H1 (cell line): ENCODE results near the gene TPRA1.

Experiments
- E2F6 ChIP-seq: IDR thresholded peaks from 2 replicates; pipeline ENCODE4 v1.6.1; 2012; ENCODE audit warnings: inconsistent platforms
- SIN3A ChIP-seq, 2 experiments: IDR thresholded peaks in 1 of 2; conservative IDR thresholded peaks in 1 of 2; 2 replicates each; pipeline ENCODE4 v1.6.1; 2011 to 2012; ENCODE audit warnings: low read length in 2 of 2, improper control_type of control experiment in 1 of 2, low read depth in 1 of 2, mild to moderate bottlenecking in 1 of 2
- YY1 ChIP-seq: IDR thresholded peaks from 2 replicates; pipeline ENCODE4 v1.6.1; 2011; ENCODE audit warnings: low read depth, mild to moderate bottlenecking, low read length
- TF ChIP-seq, protein P1 (sequence below), 3 experiments: IDR thresholded peaks; 1 replicate in 2 of 3; 2 replicates in 1 of 3; pipeline versions ENCODE4 v1.5.1 to v1.6.1; 2011; ENCODE audit warnings: low read length in 3 of 3, mild to moderate bottlenecking in 3 of 3, inconsistent platforms in 2 of 3, low read depth in 1 of 3, moderate library complexity in 1 of 3; ENCODE audit not compliant: insufficient read depth in 1 of 3; ENCODE audit errors: control extremely low read depth in 1 of 3

DNA sequence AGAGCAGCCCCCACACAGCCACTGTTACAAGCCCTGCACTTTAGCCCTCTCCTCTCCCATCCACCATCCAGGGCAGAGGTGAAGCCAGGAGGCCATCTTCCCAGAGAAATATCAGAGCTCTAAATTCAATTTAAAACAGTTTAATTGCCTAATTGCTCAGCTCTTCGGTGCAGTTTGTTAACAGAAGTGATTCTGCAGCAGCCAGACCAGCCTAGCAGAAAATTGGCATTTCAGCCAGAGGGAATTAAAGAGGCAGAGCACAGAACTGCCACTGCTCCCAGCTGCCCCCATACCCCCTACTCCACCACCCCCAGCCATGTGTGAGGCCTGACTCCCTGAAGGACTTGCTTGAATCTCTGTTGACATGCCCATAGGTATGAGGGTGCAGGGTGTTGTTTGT is 38.5 kb downstream of the TPRA1 start:
- TF ChIP-seq E2F6 (no peak), YY1 (no peak), SIN3A (conservative IDR thresholded peaks at IDR 0.05 in 1 of 2, IDR thresholded peaks at IDR 0.05 in 1 of 2; ENCODE audit: low read depth in 1 of 2, low read length in 2 of 2) (no peak)
- TF ChIP-seq, protein P1, sequence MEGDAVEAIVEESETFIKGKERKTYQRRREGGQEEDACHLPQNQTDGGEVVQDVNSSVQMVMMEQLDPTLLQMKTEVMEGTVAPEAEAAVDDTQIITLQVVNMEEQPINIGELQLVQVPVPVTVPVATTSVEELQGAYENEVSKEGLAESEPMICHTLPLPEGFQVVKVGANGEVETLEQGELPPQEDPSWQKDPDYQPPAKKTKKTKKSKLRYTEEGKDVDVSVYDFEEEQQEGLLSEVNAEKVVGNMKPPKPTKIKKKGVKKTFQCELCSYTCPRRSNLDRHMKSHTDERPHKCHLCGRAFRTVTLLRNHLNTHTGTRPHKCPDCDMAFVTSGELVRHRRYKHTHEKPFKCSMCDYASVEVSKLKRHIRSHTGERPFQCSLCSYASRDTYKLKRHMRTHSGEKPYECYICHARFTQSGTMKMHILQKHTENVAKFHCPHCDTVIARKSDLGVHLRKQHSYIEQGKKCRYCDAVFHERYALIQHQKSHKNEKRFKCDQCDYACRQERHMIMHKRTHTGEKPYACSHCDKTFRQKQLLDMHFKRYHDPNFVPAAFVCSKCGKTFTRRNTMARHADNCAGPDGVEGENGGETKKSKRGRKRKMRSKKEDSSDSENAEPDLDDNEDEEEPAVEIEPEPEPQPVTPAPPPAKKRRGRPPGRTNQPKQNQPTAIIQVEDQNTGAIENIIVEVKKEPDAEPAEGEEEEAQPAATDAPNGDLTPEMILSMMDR (IDR thresholded peaks at IDR 0.05; ENCODE audit: control extremely low read depth in 1 of 3, insufficient read depth in 1 of 3, low read depth in 1 of 3, low read length in 3 of 3), result no peak
